SKM-1 treated with dmso at 0.1 percent for 144 hours (cell line): ENCODE results near the gene RARB.

Experiments
- DNase-seq: peaks from one replicate; lab custom pipeline; 2025; ENCODE audit not compliant: unreplicated experiment; lab: John Stamatoyannopoulos, UW

Gene RARB

DNA sequence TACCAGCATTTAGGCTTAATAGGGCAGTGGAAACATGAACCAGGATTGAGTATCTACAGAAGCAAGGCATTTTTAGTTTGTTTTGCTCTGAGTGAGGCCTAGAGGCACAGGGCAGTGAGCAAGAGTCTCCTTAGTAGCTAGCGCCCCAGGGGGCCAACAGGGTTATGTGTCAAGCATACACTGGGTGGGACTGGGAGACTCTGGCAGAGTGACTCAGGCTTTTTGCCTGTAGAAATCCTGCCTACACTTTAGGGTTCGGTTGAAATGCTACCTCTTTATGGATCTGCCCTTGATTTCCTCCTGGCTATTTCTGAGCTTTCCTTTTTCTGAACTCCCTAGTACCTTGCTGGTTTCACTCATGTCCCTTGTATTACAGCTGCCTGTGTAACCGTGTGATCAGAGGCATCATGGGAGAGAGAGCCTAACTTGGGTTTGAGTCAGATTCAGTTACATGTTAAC is 164.5 kb downstream of the RARB start:
- no peak for DNase-seq

DNA sequence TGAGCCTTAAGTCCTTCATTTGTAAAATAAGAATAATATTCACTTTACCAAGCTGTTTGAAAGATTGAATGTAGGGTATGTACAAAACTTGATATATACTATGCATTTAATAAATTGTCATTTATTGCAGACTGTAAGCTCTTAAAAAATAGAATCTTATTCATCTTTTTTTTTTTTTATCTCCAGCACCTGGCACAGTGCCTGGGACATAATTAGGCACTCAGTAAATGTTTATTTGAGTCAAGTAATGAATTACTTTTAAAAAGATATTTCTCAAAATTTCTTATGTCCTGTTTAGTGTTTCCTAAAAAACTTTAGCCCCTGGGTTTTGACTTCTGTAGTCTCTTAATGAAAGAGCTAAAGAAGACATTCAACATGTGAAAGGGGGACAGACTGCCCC is 164.9 kb downstream of the RARB start:
- no peak for DNase-seq

DNA sequence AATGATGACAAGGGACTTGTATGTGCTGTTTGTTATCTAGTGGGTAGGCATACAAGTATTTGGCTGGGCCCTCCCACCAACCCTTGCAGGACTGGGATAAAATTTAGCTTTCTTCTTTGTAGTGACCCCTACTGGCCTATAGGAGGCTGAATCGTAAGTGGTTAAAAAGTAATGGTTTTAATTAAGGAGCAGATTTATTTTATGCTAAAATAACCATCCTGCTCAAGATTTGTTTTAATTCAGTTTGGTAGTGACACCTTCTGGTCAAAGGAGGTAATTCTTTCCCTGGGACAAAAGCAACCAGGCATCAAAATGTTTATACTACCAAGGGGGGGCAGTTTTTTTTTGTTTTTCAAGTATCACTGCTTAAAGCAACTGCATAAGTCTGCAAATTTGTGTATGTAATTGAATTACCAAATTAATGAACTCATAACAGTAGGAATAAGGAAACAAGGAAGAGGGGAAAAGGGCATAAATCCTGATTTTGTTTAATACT is 166.0 kb downstream of the RARB start:
- peak; percentile 30 for DNase-seq

- DNase-seq, result no peak
Measured at GRCh38 chr3:25597535-25598101, 169.6 kb downstream of the RARB start.

- peak; percentile 87 for DNase-seq
Measured at GRCh38 chr3:25603703-25604102, 175.6 kb downstream of the RARB start.

DNA sequence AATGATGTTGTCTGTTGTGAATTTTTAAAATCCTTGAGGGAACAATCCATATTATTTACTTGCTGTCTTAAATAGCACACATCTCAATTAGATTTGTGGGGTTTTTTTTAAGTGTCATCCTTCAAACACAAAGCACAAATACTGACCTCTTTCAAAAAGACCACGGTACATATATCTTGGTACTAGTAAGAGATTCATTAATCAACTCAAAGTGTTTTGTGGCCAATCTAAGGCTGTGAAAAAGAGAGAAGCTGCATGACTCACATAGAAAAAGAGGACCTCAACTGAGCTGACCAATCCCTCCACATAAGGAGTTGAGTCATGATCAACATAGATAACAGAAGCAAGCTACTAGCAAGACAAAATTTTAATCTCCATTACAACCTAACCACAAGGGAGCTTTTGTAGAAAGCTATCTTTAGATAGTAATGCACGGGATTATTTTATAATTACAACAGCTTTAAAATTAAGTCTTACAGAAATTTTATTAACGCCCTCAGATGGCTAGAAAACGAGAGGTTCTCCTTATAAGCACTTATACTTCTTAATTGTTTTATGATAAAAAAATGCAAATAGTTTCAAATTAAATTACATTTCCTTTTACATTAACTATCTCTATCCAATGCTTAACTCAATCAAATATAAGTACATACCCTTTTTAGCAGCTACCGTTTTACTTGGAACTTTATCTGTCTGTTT is 176.2 kb downstream of the RARB start:
- DNase-seq, result peak; percentile 95

GRCh38 chr3:25610167-25610566 is 182.1 kb downstream of the RARB start:
- no peak for DNase-seq

- no peak for DNase-seq
Measured at GRCh38 chr3:25610779-25611178, 182.7 kb downstream of the RARB start.

GRCh38 chr3:25611193-25611592 is 183.1 kb downstream of the RARB start:
- DNase-seq, result no peak

DNA sequence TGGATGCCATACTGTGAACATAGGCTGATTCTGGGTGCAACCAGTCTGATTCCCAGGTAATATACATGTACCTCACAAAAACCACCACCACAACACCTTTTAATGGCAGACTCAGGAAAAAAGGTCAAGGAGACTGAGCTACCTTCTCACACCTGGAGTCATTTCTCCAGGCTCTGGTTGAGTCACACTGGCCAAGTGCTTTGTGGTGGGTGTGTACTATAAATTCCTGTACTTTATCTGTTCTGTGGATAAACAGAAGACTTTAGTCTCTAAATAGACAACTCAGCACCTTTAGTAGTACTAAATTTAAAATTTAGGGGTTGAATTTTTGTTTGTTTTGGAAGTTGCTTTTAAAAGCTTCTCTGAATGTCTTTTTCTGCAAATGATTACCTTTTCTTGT is 190.0 kb downstream of the RARB start:
- DNase-seq, result no peak

GRCh38 chr3:25619382-25619781 is 191.3 kb downstream of the RARB start:
- no peak for DNase-seq

DNA sequence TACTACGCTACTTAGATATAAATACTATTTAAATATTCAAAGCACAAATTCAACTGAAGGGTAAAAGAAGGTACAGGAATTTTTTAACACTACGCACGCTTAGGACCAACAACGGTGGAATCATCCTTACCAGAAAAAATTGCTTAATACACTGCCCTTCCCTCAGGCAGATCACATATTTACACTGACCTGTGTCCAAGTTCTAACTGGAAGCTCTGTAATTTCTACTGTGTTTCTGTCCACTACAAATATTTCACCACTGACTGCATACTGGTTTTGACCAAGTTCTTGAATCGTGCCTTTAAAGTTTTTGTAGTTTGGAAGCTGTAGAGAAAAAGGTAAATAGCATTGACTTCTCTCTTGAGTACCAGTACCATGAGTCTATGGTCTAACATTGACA is 192.4 kb downstream of the RARB start:
- DNase-seq, result no peak

- DNase-seq, result no peak
Measured at GRCh38 chr3:25621087-25621486, 193.0 kb downstream of the RARB start.

DNA sequence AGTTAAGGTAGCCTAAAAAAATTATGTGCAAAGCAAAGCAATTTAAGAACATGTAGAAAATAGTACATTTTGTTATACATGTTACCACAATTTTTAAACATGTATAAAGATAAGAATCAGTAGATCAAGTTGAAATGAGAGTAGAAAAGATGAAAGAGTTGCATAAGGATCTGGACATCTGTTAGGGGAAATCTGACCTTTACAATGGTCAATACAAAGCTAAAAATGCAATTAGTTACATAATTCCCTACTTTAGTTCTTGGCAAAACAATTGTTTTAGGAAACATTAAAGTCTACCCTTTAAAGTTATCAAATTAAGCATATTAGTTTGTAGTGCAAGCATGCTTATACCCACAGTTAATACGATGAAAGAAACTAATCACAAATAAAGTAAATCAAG is 203.9 kb downstream of the RARB start:
- no peak for DNase-seq

- DNase-seq, result no peak
Measured at GRCh38 chr3:25633919-25634318, 205.9 kb downstream of the RARB start.

DNA sequence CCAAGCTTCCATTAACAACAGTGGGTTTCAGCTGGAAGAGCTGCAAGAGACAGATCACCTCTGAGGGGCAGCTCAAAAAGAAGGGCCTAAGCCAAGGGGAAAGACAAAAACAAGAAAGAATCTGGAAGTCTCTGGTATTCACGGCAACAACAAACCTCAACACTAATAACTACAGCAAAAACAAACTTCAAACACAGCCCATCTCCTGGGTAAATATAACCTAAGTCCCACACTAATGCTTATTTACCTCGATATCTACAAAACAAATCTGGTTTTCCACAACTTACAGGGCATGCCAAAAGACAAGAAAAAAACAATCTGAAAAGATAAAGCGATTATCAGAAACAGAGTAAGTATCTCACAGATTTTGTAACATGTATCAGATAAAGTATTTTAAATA is 207.0 kb downstream of the RARB start:
- no peak for DNase-seq
